GM19452 (cell line): Measurements from ENCODE around the gene MRPL45.

ENCODE experiments used
- ATAC-seq: cut with Tn5 transposase; IDR thresholded peaks from one replicate; pipeline ENCODE4 v1.9.1; 2021; ENCODE audit not compliant: unreplicated experiment

MRPL45 gene

DNA sequence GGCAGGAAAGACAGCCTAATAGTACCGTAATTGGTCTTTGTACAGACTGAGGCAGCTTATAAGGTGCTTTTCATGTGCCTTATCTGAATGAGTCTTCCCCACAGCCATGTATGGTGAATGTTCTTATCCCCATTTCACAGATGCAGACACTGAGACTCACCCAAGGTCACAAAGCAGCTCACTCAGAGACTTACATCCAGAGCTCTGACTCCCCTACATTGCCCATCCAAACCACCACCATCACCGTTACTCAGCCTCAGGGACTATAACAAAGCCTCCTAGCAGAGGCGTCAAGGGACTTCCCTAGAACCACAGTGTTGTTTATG, 47.4 kb downstream of the MRPL45 start:
- no peak for ATAC-seq

DNA sequence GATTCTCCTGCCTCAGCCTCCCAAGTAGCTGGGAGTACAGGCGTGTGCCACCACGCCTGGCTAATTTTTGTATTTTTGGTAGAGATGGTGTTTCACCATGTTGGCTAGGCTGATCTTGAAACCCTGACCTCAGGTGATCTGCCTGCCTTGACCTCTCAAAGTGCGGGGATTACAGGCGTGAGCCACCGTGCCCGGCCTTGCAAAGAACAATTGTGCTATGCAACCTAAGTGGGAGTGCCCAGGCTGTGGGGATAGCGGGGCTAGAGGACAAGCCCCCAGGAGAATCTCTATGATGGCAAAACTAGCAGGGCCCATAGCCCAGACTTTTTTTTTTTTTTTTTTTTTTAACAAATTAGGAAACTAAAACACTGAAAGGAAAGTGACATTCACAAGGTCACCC, 48.8 kb downstream of the MRPL45 start:
- no peak for ATAC-seq

DNA sequence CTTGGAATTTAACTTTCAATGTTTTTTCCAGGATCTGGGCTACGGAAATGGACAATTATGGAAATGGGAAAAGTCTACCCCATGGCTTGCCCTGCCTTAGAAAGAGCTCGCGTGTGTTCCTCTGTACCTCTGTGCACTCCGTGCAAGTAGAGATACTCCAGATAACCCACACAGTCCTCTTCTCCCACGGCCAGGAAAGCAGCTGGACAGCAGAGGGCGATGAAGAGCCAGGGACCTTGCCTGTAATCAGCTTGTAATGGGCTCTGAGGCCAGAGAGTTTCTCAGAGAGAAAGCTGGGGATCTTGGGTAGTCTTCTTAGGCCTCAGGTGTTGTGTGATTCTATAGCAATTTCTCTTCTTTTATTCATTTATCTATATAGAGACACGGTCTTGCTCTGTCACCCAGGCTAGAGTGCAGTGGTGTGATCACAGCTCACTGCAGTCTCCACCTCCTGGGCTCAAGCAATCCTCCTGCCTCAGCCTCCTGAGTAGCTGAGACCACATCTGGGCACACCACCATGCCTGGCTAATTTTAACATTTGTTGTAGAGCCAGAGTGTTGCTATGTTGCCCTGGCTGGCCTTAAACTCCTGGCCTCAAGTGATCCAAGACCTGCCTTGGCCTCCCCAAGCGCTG, 52.2 kb downstream of the MRPL45 start:
- no peak for ATAC-seq

DNA sequence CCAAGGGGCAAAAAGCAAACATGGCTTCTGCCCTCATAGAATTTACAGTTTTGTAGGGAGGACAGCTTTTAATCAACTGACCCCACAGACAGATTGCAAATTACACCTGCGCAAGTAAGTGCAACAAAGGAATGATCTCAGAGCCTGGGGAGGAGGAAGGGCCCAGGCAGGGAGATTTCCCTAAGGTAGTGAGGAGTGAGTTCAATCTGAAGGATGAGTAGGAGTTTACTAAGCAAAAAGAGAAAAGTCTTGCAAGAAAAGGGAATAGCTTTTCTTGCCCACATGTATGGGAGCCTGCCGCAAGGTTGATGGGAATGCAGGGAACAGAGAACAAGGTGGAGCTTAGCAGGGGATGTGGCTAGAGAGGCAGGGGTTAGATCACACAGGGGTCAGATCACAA, 53.1 kb downstream of the MRPL45 start:
- no peak for ATAC-seq

DNA sequence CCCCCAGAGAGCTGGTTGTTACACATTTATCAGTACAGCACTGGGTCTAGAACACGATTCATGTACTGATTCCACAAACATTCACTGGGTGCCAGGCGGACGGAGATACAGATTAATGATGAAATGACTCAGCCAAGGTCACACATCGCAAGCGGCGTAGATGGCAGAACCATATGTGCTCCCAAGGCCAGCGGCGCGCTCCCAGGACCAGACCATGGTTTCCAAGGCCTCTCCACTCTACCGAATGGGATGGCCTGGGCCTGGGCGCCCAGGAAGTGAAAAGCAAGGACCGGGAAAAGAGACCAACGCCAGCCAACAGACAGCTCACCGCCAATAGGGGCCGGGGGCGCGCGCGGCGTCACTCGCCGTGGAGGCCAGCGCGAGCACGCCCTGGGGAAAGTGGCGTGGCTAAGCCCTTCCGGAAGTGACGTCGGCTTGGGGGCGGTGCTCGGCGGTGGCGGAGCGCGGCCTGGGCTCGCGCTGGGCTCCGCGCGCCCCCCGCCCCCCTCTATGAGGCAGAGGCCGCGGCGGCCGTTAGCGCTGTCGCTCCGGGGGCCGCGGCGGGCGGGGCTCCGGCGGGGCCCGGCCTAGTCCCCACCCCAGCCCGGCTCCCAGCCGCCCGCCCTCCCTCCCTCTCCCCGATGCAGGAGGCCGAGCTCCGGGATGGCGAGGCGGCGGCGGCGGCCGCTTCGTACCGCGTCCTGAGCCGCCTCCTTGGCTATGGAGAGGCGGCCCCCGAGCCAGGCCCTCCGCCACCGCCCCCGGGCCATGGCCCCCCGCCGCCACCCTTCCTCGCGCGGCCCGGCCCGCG, 54.6 kb downstream of the MRPL45 start, which contains the start of gene SOCS7:
SOCS7 (plus strand) TSS at position 433 of the 811 bp plus-strand sequence; CDS start at position 642, 209 bp downstream.
- peak; percentile 85 for ATAC-seq

DNA sequence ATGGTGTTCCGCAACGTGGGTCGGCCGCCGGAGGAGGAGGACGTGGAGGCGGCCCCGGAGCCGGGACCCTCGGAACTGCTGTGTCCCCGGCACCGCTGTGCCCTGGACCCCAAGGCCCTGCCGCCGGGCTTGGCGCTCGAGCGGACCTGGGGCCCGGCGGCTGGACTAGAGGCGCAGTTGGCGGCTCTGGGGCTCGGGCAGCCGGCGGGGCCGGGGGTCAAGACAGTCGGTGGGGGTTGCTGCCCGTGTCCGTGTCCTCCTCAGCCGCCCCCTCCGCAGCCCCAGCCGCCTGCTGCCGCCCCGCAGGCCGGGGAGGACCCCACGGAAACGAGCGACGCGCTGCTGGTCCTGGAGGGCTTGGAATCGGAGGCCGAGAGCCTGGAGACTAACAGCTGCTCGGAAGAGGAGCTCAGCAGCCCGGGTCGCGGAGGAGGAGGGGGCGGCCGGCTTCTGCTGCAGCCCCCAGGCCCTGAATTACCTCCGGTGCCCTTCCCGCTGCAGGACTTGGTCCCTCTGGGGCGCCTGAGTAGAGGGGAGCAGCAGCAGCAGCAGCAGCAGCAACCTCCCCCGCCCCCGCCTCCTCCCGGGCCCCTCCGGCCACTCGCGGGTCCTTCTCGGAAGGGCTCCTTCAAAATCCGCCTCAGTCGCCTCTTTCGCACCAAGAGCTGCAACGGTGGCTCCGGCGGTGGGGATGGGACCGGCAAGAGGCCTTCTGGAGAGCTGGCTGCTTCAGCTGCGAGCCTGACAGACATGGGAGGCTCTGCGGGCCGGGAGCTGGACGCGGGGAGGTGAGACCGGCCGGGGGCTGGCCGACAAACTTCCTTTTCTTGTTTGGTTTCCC, 55.5 kb downstream of the MRPL45 start:
- peak; percentile 15 for ATAC-seq

DNA sequence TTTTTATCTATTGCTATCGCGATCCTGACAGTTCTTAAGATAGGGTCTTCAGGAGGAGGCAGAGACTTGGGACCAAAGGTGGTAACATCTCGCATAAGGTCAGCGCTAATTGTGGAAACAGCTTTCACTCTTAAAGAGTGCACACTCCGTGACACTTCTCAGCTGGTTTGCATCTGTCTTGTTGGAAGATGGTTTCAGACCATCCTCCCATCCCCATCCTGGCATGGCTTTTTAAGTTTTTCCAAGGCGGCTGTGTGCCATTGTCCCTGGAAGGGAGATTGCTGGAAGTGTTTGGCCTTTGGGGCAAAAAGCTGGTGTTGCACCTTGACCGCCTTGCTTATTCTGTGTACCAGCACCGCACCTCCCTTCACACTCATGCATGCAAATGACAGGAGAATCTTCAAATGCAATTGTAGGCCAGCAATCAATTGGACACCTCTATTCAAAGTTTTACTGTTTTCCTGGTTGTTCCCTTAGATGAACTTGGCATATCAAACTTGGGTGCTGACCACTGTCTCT, 56.2 kb downstream of the MRPL45 start:
- no peak for ATAC-seq

DNA sequence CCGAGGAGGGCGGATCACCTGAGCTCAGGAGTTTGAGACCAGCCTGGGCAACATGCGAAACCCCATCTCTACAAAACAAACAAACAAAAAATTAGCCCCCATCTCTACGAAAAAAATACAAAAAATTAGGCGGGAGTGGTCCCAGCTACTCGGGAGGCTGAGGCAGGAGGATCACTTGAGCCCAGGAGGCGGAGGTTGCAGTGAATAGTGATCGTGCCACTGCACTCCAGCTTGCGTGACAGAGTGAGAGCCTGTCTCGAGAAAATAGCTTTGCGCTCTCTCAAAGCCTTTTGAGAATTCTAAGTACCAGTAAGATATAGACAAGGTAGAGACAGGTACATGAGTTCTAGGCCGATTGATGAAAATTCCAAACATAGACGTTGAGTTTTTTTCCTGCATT, 56.7 kb downstream of the MRPL45 start:
- no peak for ATAC-seq

DNA sequence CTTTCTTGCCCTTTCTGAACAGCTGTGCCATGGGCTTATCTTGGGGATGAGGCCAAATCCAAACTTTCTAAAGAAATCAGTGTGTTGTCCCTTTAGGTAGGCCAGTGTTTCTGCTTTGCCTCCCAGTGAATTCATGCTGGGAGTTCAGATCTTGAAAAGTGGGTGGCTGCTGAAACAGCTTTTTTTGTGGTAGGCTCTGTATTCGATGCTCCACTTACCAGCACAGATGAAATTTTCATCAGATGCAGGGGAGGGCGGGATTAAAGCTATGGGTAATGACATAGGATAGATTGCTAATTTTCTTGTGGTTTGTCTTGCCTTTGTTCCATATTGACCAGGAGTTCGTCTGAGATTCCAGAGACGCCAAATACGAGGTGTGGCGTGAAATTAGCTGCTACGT, 57.5 kb downstream of the MRPL45 start:
- no peak for ATAC-seq

DNA sequence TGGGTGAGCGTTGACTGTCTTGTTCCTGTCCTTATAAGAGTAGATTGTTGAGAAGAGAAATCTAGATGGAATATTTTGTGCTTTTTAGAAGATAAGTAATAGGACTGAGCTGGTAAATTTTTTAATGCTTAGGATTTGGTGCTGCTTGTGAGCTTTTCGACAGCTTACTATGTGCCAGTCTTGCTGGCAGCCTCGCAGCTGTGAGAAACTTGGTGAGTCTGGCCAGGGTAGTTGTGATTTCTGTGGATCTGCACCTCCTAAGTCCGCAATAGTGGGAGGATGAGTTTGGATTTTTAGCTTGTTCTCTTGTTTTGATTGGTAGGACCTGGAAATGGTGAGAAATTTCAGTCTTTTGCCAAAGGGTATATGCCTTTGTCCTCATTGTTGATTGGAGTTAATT, 58.3 kb downstream of the MRPL45 start:
- ATAC-seq, result no peak

DNA sequence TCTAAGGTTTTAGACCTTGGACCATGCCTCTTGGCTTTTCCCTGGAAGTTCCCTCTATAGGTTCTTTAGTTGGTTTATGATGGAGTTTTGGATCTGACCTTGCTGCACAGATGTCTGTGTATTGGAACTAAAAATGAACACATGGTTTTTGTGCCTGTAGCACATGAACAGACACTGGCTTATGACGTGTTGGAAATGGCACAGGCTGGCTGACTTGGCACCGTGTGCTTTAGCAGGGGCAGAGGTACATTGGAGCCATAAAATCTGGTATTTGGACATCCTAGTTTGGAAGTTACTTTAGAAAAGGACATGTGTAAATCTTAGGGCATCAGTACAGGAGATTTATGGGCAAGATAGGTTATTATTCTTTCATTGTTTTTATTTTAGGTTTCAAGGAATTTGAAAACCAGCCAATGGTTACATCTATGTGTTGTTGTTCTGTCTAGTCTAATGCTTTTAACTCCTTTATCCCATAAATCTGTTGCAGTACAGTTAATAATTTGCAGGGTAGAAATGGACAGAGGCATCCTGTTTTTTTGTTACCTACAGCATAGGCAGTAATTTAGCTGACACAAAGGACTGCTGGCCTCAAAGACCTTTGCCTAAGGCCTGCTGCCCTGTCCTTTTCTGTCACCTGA, 60.6 kb downstream of the MRPL45 start:
- no peak for ATAC-seq

DNA sequence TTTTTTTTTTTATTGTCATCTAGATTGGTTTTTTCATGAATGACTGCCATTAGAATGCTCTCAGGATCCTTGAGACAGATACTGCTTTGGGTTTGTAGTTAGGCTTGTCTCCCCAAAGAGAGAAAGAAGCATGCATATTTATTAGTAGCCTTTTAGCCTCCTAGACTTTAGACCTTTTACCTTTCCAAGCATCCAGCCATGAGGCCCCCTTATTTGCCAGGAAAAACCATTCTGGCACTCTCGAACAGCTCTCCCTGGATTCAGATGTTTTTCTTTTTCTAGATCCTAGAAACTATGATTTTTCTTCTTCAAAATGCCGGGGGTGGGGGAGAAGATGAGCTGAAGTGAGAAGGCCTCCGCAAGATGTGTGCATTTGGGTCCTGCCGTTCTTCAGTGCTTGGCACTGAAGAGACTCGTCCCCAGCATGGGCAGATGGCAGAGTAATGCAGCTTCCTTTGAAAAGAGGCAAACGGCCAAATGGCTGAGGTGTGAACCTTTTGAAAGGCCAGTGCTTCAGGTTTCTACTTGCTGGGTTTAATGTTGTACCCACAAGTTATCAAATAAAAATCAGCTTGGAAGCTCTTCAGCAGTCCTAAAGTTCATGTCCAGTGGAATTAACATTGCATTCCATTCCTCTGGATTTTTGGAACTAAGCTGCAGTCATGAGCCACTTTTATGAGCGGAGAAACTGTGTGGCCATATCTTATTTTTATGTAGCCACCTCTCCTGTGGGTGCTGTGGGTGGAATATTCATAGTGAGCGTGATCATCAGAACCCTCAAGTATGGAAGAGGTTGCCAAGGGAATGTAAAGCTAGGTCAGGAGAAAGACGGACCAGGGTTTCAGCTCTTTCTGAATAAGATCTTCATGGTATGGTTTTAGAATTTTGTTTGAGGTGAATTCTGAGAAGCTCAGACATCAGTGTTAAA, 61.9 kb downstream of the MRPL45 start:
- ATAC-seq, result no peak

DNA sequence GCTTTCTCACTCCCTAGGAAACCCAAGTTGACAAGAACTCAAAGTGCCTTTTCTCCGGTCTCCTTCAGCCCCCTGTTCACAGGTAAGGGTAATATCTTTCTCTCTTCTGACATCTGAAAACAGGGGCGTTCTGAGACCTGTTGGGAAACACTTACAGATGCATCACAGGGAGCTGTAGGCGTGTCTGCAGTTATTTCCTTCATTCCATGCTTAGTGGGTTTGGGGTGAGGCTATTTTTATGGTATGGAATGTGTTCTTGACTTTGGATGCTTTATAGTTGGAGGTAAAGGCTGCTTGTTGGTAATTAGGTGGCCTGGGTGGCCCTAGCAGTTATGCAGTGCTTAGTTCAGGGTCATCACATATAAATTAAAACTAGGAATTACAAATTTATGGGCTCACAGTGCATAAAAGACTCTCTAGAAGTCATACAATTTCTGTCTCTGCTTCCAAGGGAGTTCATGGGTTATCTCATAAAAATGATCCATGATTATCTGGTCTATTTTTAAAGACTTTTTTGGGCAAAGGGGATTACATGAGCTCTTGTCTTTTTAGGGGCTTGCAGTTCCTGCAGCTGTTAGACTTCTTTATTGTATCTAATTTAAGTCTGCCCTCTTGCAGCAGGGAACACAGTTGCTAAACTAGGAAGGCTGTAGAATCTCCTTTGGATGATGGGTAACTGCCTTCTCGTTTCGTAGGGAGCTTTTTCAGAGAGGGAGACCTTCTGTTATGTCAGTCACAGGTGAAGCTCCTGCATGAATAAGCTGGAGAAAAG, 64.9 kb downstream of the MRPL45 start:
- no peak for ATAC-seq

DNA sequence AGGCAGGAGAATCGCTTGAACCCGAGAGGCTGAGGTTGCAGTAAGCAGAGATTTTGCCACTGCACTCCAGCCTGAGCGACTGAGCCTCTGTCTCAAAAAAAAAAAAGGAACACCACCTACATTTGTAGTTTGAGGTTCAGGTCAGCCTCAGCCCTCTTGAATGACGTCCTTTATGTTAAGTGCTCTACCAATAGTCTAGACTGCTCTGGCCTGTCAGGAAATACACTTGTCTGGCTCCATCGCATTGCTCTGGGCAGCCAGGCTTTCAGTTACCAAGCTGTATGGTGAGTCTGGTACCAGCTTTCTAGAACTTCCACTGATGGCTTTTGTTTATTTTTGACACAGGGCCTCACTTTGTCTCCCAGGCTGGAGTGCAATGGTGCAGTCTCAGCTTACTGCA, 66.0 kb downstream of the MRPL45 start:
- ATAC-seq, result no peak

DNA sequence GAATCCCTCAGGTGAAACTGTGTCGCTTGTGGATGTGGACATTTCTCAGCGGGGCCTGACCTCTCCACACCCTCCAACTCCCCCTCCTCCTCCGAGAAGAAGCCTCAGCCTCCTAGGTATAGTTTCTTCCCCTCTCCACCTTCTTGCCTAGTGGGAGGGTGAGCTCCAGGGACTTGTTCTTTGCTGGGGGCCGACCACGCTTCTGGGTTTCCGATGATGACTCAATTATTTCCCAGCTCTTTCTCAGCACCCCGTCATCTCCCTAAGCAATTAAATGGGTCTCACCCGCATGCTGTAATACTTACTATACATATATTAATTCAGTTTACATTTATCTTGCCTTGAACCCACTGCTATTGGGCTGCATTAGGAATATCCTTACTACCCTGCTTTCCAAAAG, 67.8 kb downstream of the MRPL45 start:
- ATAC-seq, result no peak

DNA sequence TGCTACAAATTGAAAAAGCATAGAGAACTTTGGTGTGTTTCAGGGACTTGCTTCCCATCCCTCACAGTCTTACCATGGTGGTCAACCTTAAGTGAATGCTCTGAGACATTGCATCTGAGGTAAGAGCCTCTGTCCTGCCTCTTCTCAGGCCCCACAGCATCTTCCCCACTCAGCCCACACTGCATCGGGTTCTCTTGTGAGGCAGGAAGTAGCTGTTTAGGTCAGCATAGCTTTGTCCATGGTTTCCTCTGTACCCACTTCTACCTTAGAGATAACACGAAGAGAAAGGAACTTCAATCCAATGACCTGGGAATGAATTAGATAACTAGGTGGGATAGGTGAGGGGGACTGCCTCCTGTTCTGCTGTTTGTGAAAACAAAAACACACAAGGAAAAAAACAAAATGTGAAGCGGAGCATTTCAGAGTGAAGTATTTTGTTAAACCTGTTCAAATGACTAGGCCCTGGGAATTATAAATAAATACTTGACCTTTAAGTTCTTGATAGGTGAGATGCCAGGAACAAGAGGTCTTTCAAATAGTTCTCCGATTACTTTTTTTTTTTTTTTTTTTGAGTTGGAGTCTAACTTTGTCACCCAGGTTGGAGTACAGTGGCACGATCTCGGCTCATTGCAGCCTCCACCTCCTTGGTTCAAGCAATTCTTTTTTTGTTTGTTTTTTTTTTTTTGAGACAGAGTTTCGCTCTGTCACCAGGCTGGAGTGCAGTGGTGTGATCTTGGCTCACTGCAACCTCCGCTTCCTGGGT, 72.3 kb downstream of the MRPL45 start:
- no peak for ATAC-seq
